ENCODE data around the gene CCDC57. TPM values are rescaled to one million over a fixed set of nuclear protein-coding genes. Genes with fewer than 3 reads are reported as not detected.
A peak's percentile ranks its signal among the peaks of the same experiment; 100 is the strongest.

Gene CCDC57
- total and polyA plus RNA-seq, 2 experiments from 2014 or later, result 10.6 to 15.3 TPM

DNA sequence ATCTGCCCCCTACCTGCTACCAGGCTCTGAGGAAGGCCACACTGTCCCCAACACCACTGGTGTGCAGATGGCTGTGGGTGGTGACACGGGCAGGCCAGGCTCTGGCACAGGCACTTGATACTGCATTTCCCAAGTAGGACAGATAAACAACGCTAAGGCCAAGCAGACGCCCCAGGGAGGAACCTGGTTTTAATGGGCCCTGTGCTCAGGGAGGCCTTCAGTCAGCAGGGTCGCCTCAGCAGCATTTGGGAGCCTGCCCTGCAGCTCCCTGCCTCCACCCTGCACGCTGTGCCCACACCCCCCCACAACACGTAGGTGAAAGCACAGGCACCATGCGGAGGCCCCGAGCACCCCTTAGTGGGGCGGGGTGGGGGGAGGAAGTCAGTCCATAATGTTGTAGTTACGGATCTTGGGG, 111.3 kb downstream of the CCDC57 start:
- Histone ChIP-seq H3K36me3 (ENCODE audit: low read depth) (no peaks in the 10 kb centered on the region), H3F3A (ENCODE audit: insufficient read depth) (no peaks in the 10 kb centered on the region), H3K4me3 (no peak overlapping the region), H3K27ac (no peak overlapping the region), H4K20me1 (ENCODE audit: insufficient read depth) (no peaks in the 10 kb centered on the region), H3K4me1 (ENCODE audit: insufficient read depth) (peaks cover 4% of the 10 kb centered on the region; the same call in 1 of the 2 replicates), H3K9ac (no peak overlapping the region), H2AFZ (no peak overlapping the region), H3K4me2 (ENCODE audit: unreplicated experiment) (no peak overlapping the region), H3K27me3 (replicated peaks; ENCODE audit: insufficient read depth) (no peaks in the 10 kb centered on the region), H3K9me2 (ENCODE audit: insufficient read depth) (no peaks in the 10 kb centered on the region), H3K79me2 (ENCODE audit: insufficient read depth) (peaks cover 13% of the 10 kb centered on the region), H3K9me3 (ENCODE audit: low read depth) (no peaks in the 10 kb centered on the region)
- no peak for DNase-seq
- in situ Hi-C loops (cut with MboI), result no loop called here
- 50 to 57% methylated on average over 9 to 10 of the region's 10 CpGs for WGBS, 2 experiments (ENCODE audit: low coverage in 1 of 2, low lambda C conversion rate in 2 of 2, missing lambda C conversion rate in 2 of 2)
- TF ChIP-seq EZH2phosphoT487 (IDR thresholded peaks at IDR 0.05; ENCODE audit: insufficient read depth, low read depth) (no peak), EZH2 (IDR thresholded peaks at IDR 0.05; ENCODE audit: insufficient read depth, poor library complexity, severe bottlenecking) (no peak)

DNA sequence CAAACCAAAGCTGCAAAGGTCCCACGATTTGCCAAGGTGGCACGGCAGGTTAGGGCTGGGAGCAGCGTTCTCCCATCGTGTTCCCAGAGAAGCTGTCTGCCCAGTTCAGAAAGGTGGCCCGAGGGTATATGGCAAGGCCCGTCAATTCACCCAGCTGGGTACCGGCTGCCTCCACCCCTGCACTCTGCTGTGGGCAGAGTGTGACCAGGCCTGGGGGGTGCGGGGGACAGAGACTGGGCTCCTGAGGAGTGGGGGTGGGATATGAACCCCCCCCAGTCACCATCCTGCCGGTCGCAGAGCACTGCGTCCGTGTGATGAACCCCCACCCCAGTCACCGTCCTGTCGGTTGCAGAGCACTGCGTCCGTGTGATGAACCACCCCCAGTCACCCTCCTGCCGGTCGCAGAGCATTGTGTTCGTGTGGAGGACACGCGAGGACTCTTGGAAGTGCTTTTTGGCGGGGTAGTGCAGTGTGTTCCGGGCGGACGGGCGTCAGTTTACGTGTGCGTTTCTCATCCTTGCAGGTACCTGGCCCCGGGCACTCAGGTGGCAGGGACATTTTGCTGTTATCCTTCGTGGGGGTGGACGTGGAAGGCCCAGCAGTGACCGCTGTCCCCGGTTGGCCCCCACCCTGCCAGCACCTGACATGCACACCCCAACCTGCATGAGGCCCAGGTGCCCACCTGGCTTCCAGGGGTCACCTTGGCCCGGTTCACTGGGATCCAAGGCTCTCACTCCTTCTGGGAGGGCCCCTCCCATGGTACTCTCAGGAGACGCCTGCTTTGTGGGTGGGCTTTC, 111.9 kb downstream of the CCDC57 start:
- no peaks in the 10 kb centered on the region for H3K36me3 ChIP-seq (ENCODE audit: low read depth)
- H4K20me1 ChIP-seq (ENCODE audit: insufficient read depth), result no peaks in the 10 kb centered on the region
- DNase-seq, result no peak
- peaks cover 19% of the 10 kb centered on the region for H3K79me2 ChIP-seq (ENCODE audit: insufficient read depth)
- in situ Hi-C loops (cut with MboI), result no loop called here
- TF ChIP-seq EZH2 (IDR thresholded peaks at IDR 0.05; ENCODE audit: insufficient read depth, poor library complexity, severe bottlenecking) (no peak), EZH2phosphoT487 (IDR thresholded peaks at IDR 0.05; ENCODE audit: insufficient read depth, low read depth) (no peak)
- H3K4me2 ChIP-seq (ENCODE audit: unreplicated experiment), result no peak overlapping the region
- H3K9ac ChIP-seq, result no peak overlapping the region
- 90 to 92% methylated on average over 31 to 35 of the region's 35 CpGs for whole genome bisulfite sequencing, 2 experiments (ENCODE audit: low coverage in 1 of 2, low lambda C conversion rate in 2 of 2, missing lambda C conversion rate in 2 of 2)
- 0 out of 2 replicates have a peak, but pooled peaks cover 4% of the 10 kb centered on the region for H3K4me1 ChIP-seq (ENCODE audit: insufficient read depth)
- H3F3A ChIP-seq (ENCODE audit: insufficient read depth), result no peaks in the 10 kb centered on the region
- no peak overlapping the region for H2AFZ ChIP-seq
- H3K27me3 ChIP-seq (replicated peaks; ENCODE audit: insufficient read depth), result no peaks in the 10 kb centered on the region
- no peaks in the 10 kb centered on the region for H3K9me2 ChIP-seq (ENCODE audit: insufficient read depth)
- no peaks in the 10 kb centered on the region for H3K9me3 ChIP-seq (ENCODE audit: low read depth)
- H3K4me3 ChIP-seq, result no peak overlapping the region
- no peak overlapping the region for H3K27ac ChIP-seq

DNA sequence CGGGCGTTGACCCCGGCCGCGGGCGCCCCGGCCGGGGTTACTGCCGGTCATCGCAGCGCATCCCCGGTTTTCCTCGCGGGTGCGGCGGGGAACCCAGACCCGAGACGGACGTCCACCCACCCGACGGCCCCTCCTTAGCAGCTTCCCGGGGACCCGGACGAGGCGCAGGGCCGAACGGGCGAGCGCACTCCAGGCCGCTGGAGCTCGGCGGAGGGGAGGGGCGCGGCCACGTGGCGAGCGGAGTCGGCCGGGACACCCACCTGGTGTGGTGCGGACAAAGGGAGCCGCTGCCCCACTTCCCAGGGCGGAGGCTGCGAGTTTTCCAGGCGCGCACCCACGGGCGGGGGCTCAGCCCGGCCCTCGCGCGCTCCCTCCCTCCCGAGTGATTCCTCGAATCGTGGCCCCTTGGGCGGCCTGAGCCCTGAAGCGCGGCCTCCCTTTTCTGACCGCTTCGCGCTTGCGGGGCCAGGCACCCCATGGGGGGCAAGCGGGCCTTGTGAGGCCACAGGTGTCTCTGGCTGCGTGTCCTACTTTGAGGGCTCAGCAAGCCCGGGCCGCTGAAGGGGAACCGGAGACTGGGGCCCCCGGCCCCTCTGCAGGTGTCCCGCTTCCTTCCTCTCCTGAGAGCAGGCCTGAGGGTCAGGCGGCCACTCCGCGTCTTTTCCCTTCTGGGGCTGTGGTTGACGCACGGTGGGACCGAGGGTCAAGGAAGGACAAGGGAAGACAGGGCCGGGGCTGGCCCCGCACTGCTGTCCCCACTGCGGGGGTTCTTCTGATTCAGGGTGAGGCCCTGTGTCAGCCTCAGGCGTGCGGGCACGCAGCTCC, 113.5 kb downstream of the CCDC57 start:
- Histone ChIP-seq H4K20me1 (ENCODE audit: insufficient read depth) (no peaks in the 10 kb centered on the region), H3K27ac (peak overlapping the region; percentile 79), H3K79me2 (ENCODE audit: insufficient read depth) (peaks cover 27% of the 10 kb centered on the region), H3K4me3 (peak overlapping the region; percentile 68), H3K9me3 (ENCODE audit: low read depth) (no peaks in the 10 kb centered on the region), H3F3A (ENCODE audit: insufficient read depth) (no peaks in the 10 kb centered on the region), H2AFZ (peak overlapping the region; percentile 22), H3K9me2 (ENCODE audit: insufficient read depth) (no peaks in the 10 kb centered on the region), H3K27me3 (replicated peaks; ENCODE audit: insufficient read depth) (no peaks in the 10 kb centered on the region), H3K4me1 (ENCODE audit: insufficient read depth) (0 out of 2 replicates have a peak, but pooled peaks cover 4% of the 10 kb centered on the region), H3K9ac (peak overlapping the region; percentile 80), H3K36me3 (ENCODE audit: low read depth) (no peaks in the 10 kb centered on the region; the same call in 1 of the 2 replicates), H3K4me2 (ENCODE audit: unreplicated experiment) (peak overlapping the region; percentile 75)
- DNase-seq, result no peak
- TF ChIP-seq EZH2phosphoT487 (IDR thresholded peaks at IDR 0.05; ENCODE audit: insufficient read depth, low read depth) (no peak), EZH2 (IDR thresholded peaks at IDR 0.05; ENCODE audit: insufficient read depth, poor library complexity, severe bottlenecking) (no peak)
- in situ Hi-C loops (cut with MboI), result no loop called here
- 29 to 35% methylated on average over 49 to 62 of the region's 80 CpGs for WGBS, 2 experiments (ENCODE audit: low coverage in 1 of 2, low lambda C conversion rate in 2 of 2, missing lambda C conversion rate in 2 of 2)

DNA sequence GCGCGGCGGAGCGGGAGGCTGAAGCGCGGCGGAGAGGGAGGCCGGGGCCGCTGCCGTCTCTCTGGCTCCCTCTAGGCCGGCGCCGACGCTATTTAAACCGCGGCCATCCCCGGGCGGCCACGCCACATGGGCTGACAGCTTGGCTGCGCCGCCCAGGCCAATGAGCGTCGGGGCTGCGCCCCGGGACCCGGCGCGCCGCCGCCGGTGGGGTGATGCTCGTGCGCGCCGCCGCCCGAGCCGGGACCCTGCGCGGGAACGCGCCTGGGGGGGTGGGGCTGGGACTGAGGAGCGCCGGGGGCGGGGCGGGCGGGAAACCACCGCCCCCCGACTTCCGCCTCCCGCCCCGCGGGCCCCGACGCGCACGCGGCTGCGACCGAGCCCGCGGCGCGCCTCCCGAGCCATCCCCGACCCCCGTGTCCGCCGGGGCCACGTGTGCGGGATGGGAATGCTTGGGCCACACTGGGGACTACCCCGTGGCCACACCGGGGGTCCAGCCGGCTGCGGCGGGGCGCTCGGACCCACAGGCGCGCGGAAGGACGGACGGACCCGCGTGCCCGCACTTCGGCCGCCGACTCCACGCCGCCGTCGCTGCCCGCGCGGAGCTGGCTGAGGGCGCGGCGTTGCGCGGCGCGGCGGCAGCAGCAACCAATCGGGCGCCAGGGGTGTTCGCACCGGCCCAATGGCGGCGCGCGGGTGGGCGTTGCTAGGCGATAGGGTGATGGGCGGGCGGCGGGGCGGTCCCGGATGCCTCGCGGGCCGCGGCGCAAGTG, 114.3 kb downstream of the CCDC57 start, which contains the start of gene FASN:
Gene FASN (minus strand): TSS at position 68 of the 770 bp plus-strand sequence. CDS start 1,791 bp downstream, outside the sequence.
- H3K9ac ChIP-seq, result peak within 1 kb of the TSS; percentile 95
- H3K4me2 ChIP-seq (ENCODE audit: unreplicated experiment), result peak within 1 kb of the TSS; percentile 80
- WGBS, 2 experiments (ENCODE audit: low coverage in 1 of 2, low lambda C conversion rate in 2 of 2, missing lambda C conversion rate in 2 of 2), result 1% methylated on average over 74 to 92 of the region's 124 CpGs
- H3K9me3 ChIP-seq (ENCODE audit: low read depth), result no peaks in the 10 kb centered on the region
- H3K79me2 ChIP-seq (ENCODE audit: insufficient read depth), result peaks cover 27% of the 10 kb centered on the region
- peak within 1 kb of the TSS; percentile 82 for H3K27ac ChIP-seq
- H3K27me3 ChIP-seq (replicated peaks; ENCODE audit: insufficient read depth), result no peaks in the 10 kb centered on the region
- peak within 1 kb of the TSS; percentile 63 for H2AFZ ChIP-seq
- H3K4me1 ChIP-seq (ENCODE audit: insufficient read depth), result 0 out of 2 replicates have a peak, but pooled peaks cover 4% of the 10 kb centered on the region
- in situ Hi-C loops (cut with MboI), result no loop called here
- no peak for TF ChIP-seq EZH2phosphoT487 (IDR thresholded peaks at IDR 0.05; ENCODE audit: insufficient read depth, low read depth)
- no peak for TF ChIP-seq EZH2 (IDR thresholded peaks at IDR 0.05; ENCODE audit: insufficient read depth, poor library complexity, severe bottlenecking)
- DNase-seq, result peak; percentile 98
- no peaks in the 10 kb centered on the region for H3K9me2 ChIP-seq (ENCODE audit: insufficient read depth)
- peaks cover under 1% of the 10 kb centered on the region; the same call in 1 of the 2 replicates for H3K36me3 ChIP-seq (ENCODE audit: low read depth)
- no peaks in the 10 kb centered on the region for H3F3A ChIP-seq (ENCODE audit: insufficient read depth)
- no peaks in the 10 kb centered on the region for H4K20me1 ChIP-seq (ENCODE audit: insufficient read depth)
- peak within 1 kb of the TSS; percentile 83 for H3K4me3 ChIP-seq
